HL-60 (cell line): ENCODE measurements around the gene TLE3.

Source experiments
- DNase-seq, 2 experiments: peaks; one replicate each; pipeline ENCODE4 v3.0.0-alpha.2; 2010 to 2020; ENCODE audit warnings: low read depth in 1 of 2, low spot score in 1 of 2
- H3K27ac ChIP-seq: fragments of 250-450 bp; sonication (Bioruptor Pico); replicated peaks from 2 replicates; pipeline ENCODE4 v1.5.1; 2020; ENCODE audit warnings: mild to moderate bottlenecking, moderate library complexity
- H3K27me3 ChIP-seq: fragments of 250-450 bp; sonication (Bioruptor Pico); 2 replicates; pipeline ENCODE4 v1.5.1; 2021; ENCODE audit warnings: mild to moderate bottlenecking, moderate library complexity; ENCODE audit not compliant: insufficient read depth, poor library complexity, severe bottlenecking
- H3K4me3 ChIP-seq: replicated peaks from 2 replicates; pipeline ENCODE4 v1.5.1; 2011; ENCODE audit warnings: mild to moderate bottlenecking, control low read depth, low read length; ENCODE audit not compliant: insufficient read depth
- CTCF ChIP-seq: IDR thresholded peaks from one replicate; pipeline ENCODE4 v1.5.1; 2011; ENCODE audit warnings: low read length, control low read depth, inconsistent platforms; ENCODE audit not compliant: insufficient read depth
- GABPA ChIP-seq: IDR thresholded peaks from 2 replicates; pipeline ENCODE4 v1.6.1; 2012; ENCODE audit warnings: low read depth
- POLR2AphosphoS5 ChIP-seq: IDR thresholded peaks from 2 replicates; pipeline ENCODE4 v1.6.1; 2012; ENCODE audit warnings: low read depth
- REST ChIP-seq: IDR thresholded peaks from 2 replicates; pipeline ENCODE4 v1.6.1; 2012; ENCODE audit warnings: low read depth; ENCODE audit not compliant: insufficient replicate concordance
- SPI1 ChIP-seq: IDR thresholded peaks from 2 replicates; pipeline ENCODE4 v1.6.1; 2012; ENCODE audit warnings: low read depth, mild to moderate bottlenecking, borderline replicate concordance

The TLE3 gene

GRCh38 chr15:70127288-70127746 lies 29.6 kb upstream of the TLE3 start:
- H3K27me3 ChIP-seq, result no peaks in the 10 kb centered on the region

DNA sequence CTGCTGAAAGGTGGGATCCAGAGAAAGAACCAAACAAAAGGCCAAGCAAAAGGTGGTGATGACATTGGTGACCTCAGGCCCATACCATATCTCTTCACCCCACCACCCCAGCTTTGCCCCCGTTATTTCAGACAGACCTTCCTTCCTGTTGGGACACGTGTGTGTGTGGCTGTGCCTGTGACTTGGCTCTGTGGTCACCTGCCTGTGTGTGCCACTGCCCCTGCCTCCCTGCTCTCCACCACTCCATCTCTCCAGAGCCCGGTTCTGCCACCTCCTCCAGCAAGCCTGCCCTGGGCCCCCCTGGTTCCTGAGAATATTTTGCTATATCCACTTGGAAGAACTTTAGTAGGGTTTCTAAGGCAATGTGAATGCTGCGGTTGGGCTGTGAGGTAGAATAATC lies 28.6 kb upstream of the TLE3 start:
- H3K4me3 ChIP-seq, result no peak overlapping the region
- no peak overlapping the region for H3K27ac ChIP-seq
- no peak for DNase-seq
- H3K27me3 ChIP-seq, result no peaks in the 10 kb centered on the region
- TF ChIP-seq REST (no peak), SPI1 (no peak), GABPA (no peak), CTCF (no peak), POLR2AphosphoS5 (no peak)

More at GRCh38 chr15:70127288-70127746, 29.6 kb upstream of the TLE3 start:
- H3K4me3 ChIP-seq, result no peak overlapping the region
- no peak overlapping the region for H3K27ac ChIP-seq
- DNase-seq, result no peak
- no peak for TF ChIP-seq GABPA
- TF ChIP-seq REST, result no peak
- TF ChIP-seq SPI1, result no peak

DNA sequence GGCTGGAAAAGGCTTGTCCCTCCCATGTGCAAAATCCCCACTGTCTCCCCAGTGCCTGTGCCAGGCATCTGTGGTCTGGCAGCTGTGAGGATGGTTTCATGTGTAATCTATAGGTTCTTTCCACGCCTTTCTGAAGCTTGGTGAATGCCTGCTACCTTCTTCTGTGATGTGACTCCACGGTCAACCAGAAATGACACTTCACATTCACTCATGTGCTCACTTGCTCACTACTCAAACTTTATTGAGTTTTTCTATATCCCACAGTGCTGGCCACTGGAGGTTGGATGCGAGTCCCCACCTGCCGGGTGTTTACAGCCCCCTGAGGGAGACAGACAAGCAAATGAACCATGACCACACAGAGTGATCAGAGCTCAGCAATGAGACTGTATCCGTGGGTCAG lies 27.9 kb upstream of the TLE3 start:
- no peak overlapping the region for H3K27ac ChIP-seq
- DNase-seq, result no peak
- no peak overlapping the region for H3K4me3 ChIP-seq
- H3K27me3 ChIP-seq, result no peaks in the 10 kb centered on the region
- TF ChIP-seq POLR2AphosphoS5 (no peak), CTCF (no peak), SPI1 (no peak), REST (no peak), GABPA (no peak)
